ENCODE results near the gene UCK1. TPM values are rescaled to one million over a fixed set of nuclear protein-coding genes. Genes with fewer than 3 reads are reported as not detected.
A peak's percentile ranks its signal among the peaks of the same experiment; 100 is the strongest.

UCK1 gene
- total RNA-seq, 1 experiment from 2014 or later, result 21.3 TPM

GRCh38 chr9:131496844-131497405 is 34.1 kb downstream of the UCK1 start:
- DNase-seq (ENCODE audit: low spot score), result no peak

GRCh38 chr9:131495785-131496184 is 35.3 kb downstream of the UCK1 start:
- DNase-seq (ENCODE audit: low spot score), result no peak

- no peak for DNase-seq (ENCODE audit: low spot score)
These were observed 36.7 kb downstream of the UCK1 start for GRCh38 chr9:131494296-131494870.

GRCh38 chr9:131492070-131492469 is 39.0 kb downstream of the UCK1 start:
- DNase-seq (ENCODE audit: low spot score), result no peak

- DNase-seq (ENCODE audit: low spot score), result no peak
These were observed 39.9 kb downstream of the UCK1 start for GRCh38 chr9:131491001-131491710.

- DNase-seq (ENCODE audit: low spot score), result no peak
These were observed 40.5 kb downstream of the UCK1 start for GRCh38 chr9:131490514-131490913.

GRCh38 chr9:131487621-131488031 is 43.4 kb downstream of the UCK1 start:
- DNase-seq (ENCODE audit: low spot score), result no peak

- DNase-seq (ENCODE audit: low spot score), result no peak
These were observed 44.1 kb downstream of the UCK1 start for GRCh38 chr9:131487001-131487400.

- DNase-seq (ENCODE audit: low spot score), result no peak
These were observed 45.2 kb downstream of the UCK1 start for GRCh38 chr9:131485728-131486422.

- DNase-seq (ENCODE audit: low spot score), result no peak
These were observed 45.9 kb downstream of the UCK1 start for GRCh38 chr9:131485206-131485605.

GRCh38 chr9:131484560-131485185 is 46.4 kb downstream of the UCK1 start:
- no peak for DNase-seq (ENCODE audit: low spot score)

GRCh38 chr9:131484051-131484445 is 47.0 kb downstream of the UCK1 start:
- DNase-seq (ENCODE audit: low spot score), result no peak

- DNase-seq (ENCODE audit: low spot score), result no peak
These were observed 47.6 kb downstream of the UCK1 start for GRCh38 chr9:131483319-131484050.

- DNase-seq (ENCODE audit: low spot score), result no peak
These were observed 48.6 kb downstream of the UCK1 start for GRCh38 chr9:131482343-131483006.

- no peak for DNase-seq (ENCODE audit: low spot score)
These were observed 49.4 kb downstream of the UCK1 start for GRCh38 chr9:131481441-131482342.

- DNase-seq (ENCODE audit: low spot score), result no peak
These were observed 50.8 kb downstream of the UCK1 start for GRCh38 chr9:131480258-131480657.

GRCh38 chr9:131478911-131479310 is 52.2 kb downstream of the UCK1 start:
- DNase-seq (ENCODE audit: low spot score), result no peak

GRCh38 chr9:131478421-131478868 is 52.6 kb downstream of the UCK1 start:
- peak; percentile 34 for DNase-seq (ENCODE audit: low spot score)

GRCh38 chr9:131477816-131478419 is 53.1 kb downstream of the UCK1 start:
- no peak for DNase-seq (ENCODE audit: low spot score)

All from H4 (cell line).